ENCODE data around the gene GRIN1. TPM values are rescaled to one million over a fixed set of nuclear protein-coding genes. Genes with fewer than 3 reads are reported as not detected.
A peak's percentile ranks its signal among the peaks of the same experiment; 100 is the strongest.

The GRIN1 gene
- total RNA-seq, 4 donors from 2014 or later: 0.11 to 0.50 (median 0.19) TPM; not detected in 1

- peaks cover 39 to 62% (median 50%) of the 10 kb centered on the region in 4 donors for H3K4me1 ChIP-seq
- no peak for DNase-seq (ENCODE audit: extremely low spot score)
- no peaks in the 10 kb centered on the region for H3K27me3 ChIP-seq
- intact Hi-C loops (cut with DNase I): loop anchor here (5.0 kb wide), 1 partner anchor 36 kb away; the partner anchor contains the start of gene RNF208
- 95% methylated on average over 7 of the region's 19 CpGs for WGBS
- no peak for TF ChIP-seq POLR2AphosphoS5 (IDR thresholded peaks at IDR 0.05)
- TF ChIP-seq EP300 (IDR thresholded peaks at IDR 0.05): no peak
- H3K9me3 ChIP-seq: no peaks in the 10 kb centered on the region
- H3K36me3 ChIP-seq: peaks cover 52 to 76% (median 69%) of the 10 kb centered on the region in 4 donors
- H3K27ac ChIP-seq (replicated peaks in 1 of 4): no peak overlapping the region
- no peak overlapping the region for H3K4me3 ChIP-seq
Measured at GRCh38 chr9:137185921-137186320, 47.0 kb downstream of the GRIN1 start.

GRCh38 chr9:137186385-137186784 is 47.4 kb downstream of the GRIN1 start:
- no peak for DNase-seq (ENCODE audit: extremely low spot score)
- TF ChIP-seq CTCF (IDR thresholded peaks at IDR 0.05): no peak
- TF ChIP-seq EP300 (IDR thresholded peaks at IDR 0.05): no peak
- no peak for TF ChIP-seq POLR2A (IDR thresholded peaks at IDR 0.05; ENCODE audit: low read depth)
- TF ChIP-seq POLR2AphosphoS5 (IDR thresholded peaks at IDR 0.05): no peak
- Histone ChIP-seq H3K9me3 (no peaks in the 10 kb centered on the region), H3K36me3 (peaks cover 48 to 76% (median 69%) of the 10 kb centered on the region in 4 donors), H3K4me1 (peaks cover 44 to 66% (median 54%) of the 10 kb centered on the region in 4 donors), H3K4me3 (peak overlapping the region; percentile 90 to 98 (median 94)), H3K27me3 (no peaks in the 10 kb centered on the region), H3K27ac (replicated peaks in 1 of 4) (no peak overlapping the region)
- intact Hi-C loops (cut with DNase I): loop anchor here (5.0 kb wide), 1 partner anchor 36 kb away; the partner anchor contains the start of gene RNF208
- 81% methylated on average over 4 of the region's 6 CpGs for WGBS

GRCh38 chr9:137187386-137187785 is 48.4 kb downstream of the GRIN1 start:
- Histone ChIP-seq H3K27me3 (no peaks in the 10 kb centered on the region), H3K9me3 (no peaks in the 10 kb centered on the region), H3K4me1 (peaks cover 45 to 69% (median 54%) of the 10 kb centered on the region in 4 donors), H3K4me3 (peak overlapping the region; percentile 90 to 98 (median 94)), H3K36me3 (peaks cover 41 to 76% (median 68%) of the 10 kb centered on the region in 4 donors), H3K27ac (replicated peaks in 1 of 4) (no peak overlapping the region)
- no peak for DNase-seq (ENCODE audit: extremely low spot score)
- no peak for TF ChIP-seq EP300 (IDR thresholded peaks at IDR 0.05)
- TF ChIP-seq CTCF (IDR thresholded peaks at IDR 0.05): no peak
- TF ChIP-seq POLR2AphosphoS5 (IDR thresholded peaks at IDR 0.05): no peak
- no peak for TF ChIP-seq POLR2A (IDR thresholded peaks at IDR 0.05; ENCODE audit: low read depth)
- intact Hi-C loops (cut with DNase I): loop anchor here (5.0 kb wide), 1 partner anchor 35 kb away; the partner anchor contains the start of gene RNF208
- WGBS: 84% methylated on average over 14 of the region's 15 CpGs

GRCh38 chr9:137188086-137188489 is 49.1 kb downstream of the GRIN1 start:
- Histone ChIP-seq H3K27me3 (no peaks in the 10 kb centered on the region), H3K4me3 (peak overlapping the region; percentile 90 to 98 (median 94)), H3K27ac (replicated peaks in 1 of 4) (peak overlapping the region; percentile 94 to 99 (median 98)), H3K36me3 (peaks cover 34 to 70% (median 61%) of the 10 kb centered on the region in 4 donors), H3K9me3 (no peaks in the 10 kb centered on the region), H3K4me1 (peaks cover 45 to 76% (median 54%) of the 10 kb centered on the region in 4 donors)
- DNase-seq (ENCODE audit: extremely low spot score): no peak
- 5% methylated on average over 13 of the region's 31 CpGs for WGBS
- TF ChIP-seq EP300 (IDR thresholded peaks at IDR 0.05) (no peak), CTCF (IDR thresholded peaks at IDR 0.05) (no peak), POLR2AphosphoS5 (IDR thresholded peaks at IDR 0.05) (no peak), POLR2A (IDR thresholded peaks at IDR 0.05; ENCODE audit: low read depth) (no peak)
- intact Hi-C loops (cut with DNase I): loop anchor here (5.0 kb wide), 1 partner anchor 34 kb away; the partner anchor contains the start of gene RNF208

GRCh38 chr9:137188490-137189296 is 49.7 kb downstream of the GRIN1 start, which contains the start of the genes ANAPC2 and SSNA1:
Gene ANAPC2 (minus strand): TSS chr9:137188560. CDS start chr9:137188532, 28 bp downstream.
Gene SSNA1 (plus strand): TSS chr9:137188676. CDS start chr9:137188727, 51 bp downstream.
- Histone ChIP-seq H3K9me3 (no peaks in the 10 kb centered on the region), H3K4me3 (peak within 1 kb of the TSS; percentile 90 to 98 (median 94)), H3K27ac (replicated peaks in 1 of 4) (peak within 1 kb of the TSS; percentile 94 to 99 (median 98)), H3K36me3 (peaks cover 28 to 64% (median 55%) of the 10 kb centered on the region in 4 donors), H3K4me1 (peaks cover 45 to 77% (median 54%) of the 10 kb centered on the region in 4 donors), H3K27me3 (no peaks in the 10 kb centered on the region)
- DNase-seq (ENCODE audit: extremely low spot score): peak; percentile 96
- no CpG with 5 or more reads among the region's 98 CpGs for WGBS
- TF ChIP-seq EP300 (IDR thresholded peaks at IDR 0.05) (no peak), CTCF (IDR thresholded peaks at IDR 0.05) (peak; percentile 12 to 62 (median 29)), POLR2AphosphoS5 (IDR thresholded peaks at IDR 0.05) (peak; percentile 98 to 99), POLR2A (IDR thresholded peaks at IDR 0.05; ENCODE audit: low read depth) (peak; percentile 85)
- intact Hi-C loops (cut with DNase I): loop anchor here (5.0 kb wide), 1 partner anchor 34 kb away; the partner anchor contains the start of gene RNF208

Data from esophagus muscularis mucosa (tissue), 4 donors.